H1 (cell line): ENCODE measurements around the gene ACE. TPM values are rescaled to one million over a fixed set of nuclear protein-coding genes. Genes with fewer than 3 reads are reported as not detected.

ENCODE experiments used
- CTCF ChIA-PET: fragments of 300-600 bp; sonication (Branson Sonifier 250); formaldehyde crosslinking; loops from one replicate; lab custom pipeline; 2021; ENCODE audit not compliant: partially characterized antibody; lab: Charles Lee
- POLR2A ChIA-PET: fragments of 300-600 bp; sonication (Branson Sonifier 250); formaldehyde crosslinking; loops from one replicate; lab custom pipeline; 2021; ENCODE audit warnings: inconsistent platforms; ENCODE audit not compliant: partially characterized antibody; lab: Charles Lee
- DNase-seq, 2 experiments: peaks; one replicate each; pipeline versions ENCODE4 v3.0.0 to v3.0.0-alpha.2; 2010 to 2022; ENCODE audit warnings: low spot score in 2 of 2, low read depth in 1 of 2, mixed read lengths in 1 of 2
- FAIRE-seq: peaks from 2 replicates; lab custom pipeline; 2011; peaks lifted over from hg19 to GRCh38; lab: Jason Lieb, UNC
- H2AFZ ChIP-seq: 2 replicates; pipeline ENCODE4 v1.8.1; 2012; ENCODE audit warnings: low read length, inconsistent platforms
- H2AK5ac ChIP-seq: 2 replicates; pipeline ENCODE4 v1.6.1; 2013; ENCODE audit warnings: low read depth, low read length
- H2BK120ac ChIP-seq: replicated peaks from 2 replicates; pipeline ENCODE3; 2013; ENCODE audit warnings: low read depth, low read length, inconsistent platforms
- H2BK12ac ChIP-seq: 2 replicates; pipeline ENCODE4 v1.6.1; 2013; ENCODE audit warnings: low read depth, low read length
- H2BK15ac ChIP-seq: 2 replicates; pipeline ENCODE4 v1.6.1; 2013; ENCODE audit warnings: low read length
- H2BK20ac ChIP-seq: 2 replicates; pipeline ENCODE4 v1.6.1; 2013; ENCODE audit warnings: low read length
- H2BK5ac ChIP-seq: 2 replicates; pipeline ENCODE4 v1.6.1; 2013; ENCODE audit warnings: low read depth, low read length
- H3K14ac ChIP-seq: 2 replicates; pipeline ENCODE4 v1.6.1; 2013; ENCODE audit warnings: inconsistent platforms; ENCODE audit not compliant: insufficient read length
- H3K18ac ChIP-seq: 2 replicates; pipeline ENCODE4 v1.6.1; 2013; ENCODE audit warnings: low read length; ENCODE audit errors: extremely low read depth
- H3K23ac ChIP-seq: 2 replicates; pipeline ENCODE4 v1.6.1; 2013; ENCODE audit warnings: inconsistent platforms; ENCODE audit not compliant: insufficient read length
- H3K23me2 ChIP-seq: 2 replicates; pipeline ENCODE4 v1.6.1; 2013; ENCODE audit warnings: low read depth, low read length
- H3K27ac ChIP-seq: 2 replicates; pipeline ENCODE4 v1.6.1; 2011; ENCODE audit warnings: low read depth, low read length, inconsistent platforms
- H3K27me3 ChIP-seq, 4 experiments: replicated peaks in 1 of 4; 1 replicate in 1 of 4; 2 replicates in 3 of 4; pipeline versions ENCODE4 v1.6.1 to v1.8.1; 2011 to 2013; ENCODE audit warnings: low read length in 3 of 4, mild to moderate bottlenecking in 3 of 4, inconsistent platforms in 2 of 4, mixed read lengths in 2 of 4, moderate library complexity in 1 of 4; ENCODE audit not compliant: control insufficient read depth in 3 of 4, insufficient read depth in 3 of 4; ENCODE audit errors: extremely low read depth in 1 of 4
- H3K36me3 ChIP-seq, 4 experiments: 2 replicates each; pipeline versions ENCODE4 v1.6.1 to v1.8.1; 2011 to 2013; ENCODE audit warnings: mild to moderate bottlenecking in 4 of 4, low read length in 3 of 4, moderate library complexity in 2 of 4, control low read depth in 1 of 4, inconsistent platforms in 1 of 4; ENCODE audit not compliant: insufficient read depth in 4 of 4, control insufficient read depth in 2 of 4
- H3K4ac ChIP-seq: replicated peaks from 2 replicates; pipeline ENCODE3; 2013; ENCODE audit warnings: low read length, low read depth, mixed read lengths, inconsistent platforms; ENCODE audit not compliant: insufficient read length
- H3K4me1 ChIP-seq, 4 experiments: replicated peaks in 1 of 4; 1 replicate in 1 of 4; 2 replicates in 3 of 4; pipeline versions ENCODE4 v1.6.1 to v1.8.1; 2011 to 2013; ENCODE audit warnings: low read length in 3 of 4, inconsistent platforms in 2 of 4, mixed read lengths in 1 of 4; ENCODE audit not compliant: insufficient read depth in 4 of 4, control insufficient read depth in 3 of 4
- H3K4me2 ChIP-seq, 2 experiments: 2 replicates each; pipeline versions ENCODE4 v1.6.1 to v1.8.1; 2011 to 2013; ENCODE audit warnings: low read depth in 2 of 2, low read length in 2 of 2, control low read depth in 1 of 2, inconsistent platforms in 1 of 2, mild to moderate bottlenecking in 1 of 2; ENCODE audit not compliant: insufficient read depth in 1 of 2
- H3K4me3 ChIP-seq, 4 experiments: fragments of 200-600, 300-600 bp in 1 of 4; sonication (generic), shearing (Covaris generic), sonication (Bioruptor Twin) in 1 of 4; 2 replicates each; pipeline versions ENCODE4 v1.5.1 to v1.8.1; 2011 to 2016; ENCODE audit warnings: low read length in 4 of 4, low read depth in 3 of 4, control low read depth in 2 of 4, inconsistent platforms in 2 of 4, mild to moderate bottlenecking in 2 of 4, mixed read lengths in 1 of 4, moderate library complexity in 1 of 4; ENCODE audit not compliant: insufficient read depth in 2 of 4; ENCODE audit errors: extremely low read depth in 1 of 4
- H3K56ac ChIP-seq: replicated peaks from 2 replicates; pipeline ENCODE3; 2013; ENCODE audit warnings: low read depth, mild to moderate bottlenecking, mixed read lengths, low read length, inconsistent platforms; ENCODE audit not compliant: insufficient read length
- H3K79me1 ChIP-seq: 2 replicates; pipeline ENCODE4 v1.6.1; 2013; ENCODE audit warnings: low read depth, low read length, control low read depth
- H3K79me2 ChIP-seq, 2 experiments: 2 replicates each; pipeline versions ENCODE4 v1.6.1 to v1.8.1; 2012 to 2013; ENCODE audit warnings: low read length in 2 of 2, mild to moderate bottlenecking in 2 of 2, inconsistent platforms in 1 of 2; ENCODE audit not compliant: insufficient read depth in 2 of 2, control insufficient read depth in 1 of 2
- H3K9ac ChIP-seq, 4 experiments: replicated peaks in 1 of 4; 1 replicate in 1 of 4; 2 replicates in 3 of 4; pipeline versions ENCODE4 v1.6.1 to v1.8.1; 2011 to 2013; ENCODE audit warnings: low read depth in 3 of 4, low read length in 3 of 4, control low read depth in 2 of 4, mild to moderate bottlenecking in 2 of 4, moderate library complexity in 2 of 4, inconsistent platforms in 1 of 4; ENCODE audit errors: extremely low read depth in 1 of 4
- H3K9me3 ChIP-seq, 2 experiments: 2 replicates each; pipeline versions ENCODE4 v1.6.1 to v1.8.1; 2012 to 2013; ENCODE audit warnings: mild to moderate bottlenecking in 2 of 2, moderate library complexity in 2 of 2, control low read depth in 1 of 2, inconsistent platforms in 1 of 2, low read depth in 1 of 2, low read length in 1 of 2, mixed read lengths in 1 of 2; ENCODE audit not compliant: insufficient read depth in 2 of 2
- H4K20me1 ChIP-seq, 2 experiments: replicated peaks in 1 of 2; 2 replicates each; pipeline versions ENCODE3 to v1.8.1; 2011 to 2013; ENCODE audit warnings: inconsistent platforms in 2 of 2, low read length in 2 of 2, mild to moderate bottlenecking in 1 of 2; ENCODE audit not compliant: insufficient read depth in 2 of 2, control insufficient read depth in 1 of 2
- H4K5ac ChIP-seq: 2 replicates; pipeline ENCODE4 v1.6.1; 2013; ENCODE audit warnings: low read length, low read depth, mixed read lengths, inconsistent platforms; ENCODE audit not compliant: insufficient read length
- H4K8ac ChIP-seq: 2 replicates; pipeline ENCODE4 v1.8.0; 2013; ENCODE audit warnings: mild to moderate bottlenecking, moderate library complexity, low read length, inconsistent platforms; ENCODE audit not compliant: insufficient read depth; ENCODE audit errors: extremely low read depth
- H4K91ac ChIP-seq: replicated peaks from 2 replicates; pipeline ENCODE3; 2013; ENCODE audit warnings: low read length, mixed read lengths, inconsistent platforms; ENCODE audit not compliant: insufficient read length
- GTF2F1 ChIP-seq: IDR thresholded peaks from 2 replicates; pipeline ENCODE4 v1.6.1; 2012; ENCODE audit warnings: low read depth, low read length, improper control_type of control experiment, borderline replicate concordance
- JUN ChIP-seq: IDR thresholded peaks from 2 replicates; pipeline ENCODE4 v1.6.1; 2011; ENCODE audit warnings: low read depth, mild to moderate bottlenecking, improper control_type of control experiment, low read length
- JUND ChIP-seq: IDR thresholded peaks from 2 replicates; pipeline ENCODE4 v1.6.1; 2011; ENCODE audit warnings: mild to moderate bottlenecking, improper control_type of control experiment, low read length
- POLR2AphosphoS5 ChIP-seq: IDR thresholded peaks from 2 replicates; pipeline ENCODE4 v1.6.1; 2011; ENCODE audit warnings: low read depth, low read length
- RFX5 ChIP-seq: IDR thresholded peaks from 2 replicates; pipeline ENCODE4 v1.6.1; 2011; ENCODE audit warnings: low read depth, low read length, improper control_type of control experiment, borderline replicate concordance
- SIN3A ChIP-seq, 2 experiments: IDR thresholded peaks in 1 of 2; conservative IDR thresholded peaks in 1 of 2; 2 replicates each; pipeline ENCODE4 v1.6.1; 2011 to 2012; ENCODE audit warnings: low read length in 2 of 2, improper control_type of control experiment in 1 of 2, low read depth in 1 of 2, mild to moderate bottlenecking in 1 of 2
- SIX5 ChIP-seq: IDR thresholded peaks from 2 replicates; pipeline ENCODE4 v1.6.1; 2011; ENCODE audit warnings: mild to moderate bottlenecking, low read depth, low read length
- SRF ChIP-seq: IDR thresholded peaks from 2 replicates; pipeline ENCODE4 v1.6.1; 2011; ENCODE audit warnings: mild to moderate bottlenecking, low read depth, low read length, moderate library complexity
- SUZ12 ChIP-seq: fragments of 200-600 bp; sonication (generic); IDR thresholded peaks from 2 replicates; pipeline ENCODE4 v1.6.1; 2012; ENCODE audit warnings: mild to moderate bottlenecking, inconsistent platforms, low read length, moderate library complexity, mixed read lengths
- TAF1 ChIP-seq: IDR thresholded peaks from 2 replicates; pipeline ENCODE4 v1.6.1; 2011; ENCODE audit warnings: mild to moderate bottlenecking, low read depth, low read length
- TAF7 ChIP-seq: optimal IDR thresholded peaks from 2 replicates; pipeline ENCODE3; 2011; ENCODE audit warnings: low read depth, mild to moderate bottlenecking, inconsistent platforms, low read length, moderate library complexity, borderline replicate concordance
- TBP ChIP-seq: IDR thresholded peaks from 2 replicates; pipeline ENCODE4 v1.6.1; 2011; ENCODE audit warnings: low read depth, low read length, improper control_type of control experiment
- WGBS, 2 experiments: shearing (Covaris generic) in 1 of 2; methylation state at CpG; one replicate each; pipeline versions ENCODE4 v1.1.6 to v1.1.7; 2013 to 2015; ENCODE audit warnings: low lambda C conversion rate in 2 of 2, mixed read lengths in 2 of 2, inconsistent platforms in 1 of 2, low coverage in 1 of 2, missing lambda C conversion rate in 1 of 2; ENCODE audit not compliant: insufficient replicate concordance in 2 of 2, insufficient coverage in 1 of 2, insufficient read length in 1 of 2; ENCODE audit errors: extremely low coverage in 1 of 2, missing lambda C conversion rate in 1 of 2; 5-methylcytosine and 5-hydroxymethylcytosine counted together
- polyA plus RNA-seq, 7 experiments: library from polyadenylated mRNA; depleted of rRNA in 3 of 7; stranded (reverse) in 5 of 7; unstranded in 2 of 7; fragments of >200 nt in 5 of 7; fragments of 200-250 nt in 2 of 7; gene quantifications; 1 replicate in 5 of 7; 2 replicates in 1 of 7; 4 replicates in 1 of 7; pipeline versions ENCODE4 v1.2.1 to v1.2.3, GENCODE V29; 2011 to 2013; ENCODE audit warnings: missing spikeins in 2 of 7, mixed read lengths in 2 of 7
- total RNA-seq: library from RNA; stranded (reverse); fragmentation: NEBNext Ultra II Directional; extraction: Animal tissue kit (Norgen Biotek cat#: 25700); gene quantifications from 2 replicates; pipeline ENCODE4 v1.2.1, GENCODE V29; 2021
- TF ChIP-seq, protein P1 (sequence below): IDR thresholded peaks from 2 replicates; pipeline ENCODE4 v1.6.1; 2012; ENCODE audit warnings: low read length, inconsistent platforms

ACE gene
- total and polyA plus RNA-seq, 2 of the 8 experiments (the other 6 are each of a cell fraction or from before 2014, with no cell fraction given): 2.5 to 5.5 TPM

DNA sequence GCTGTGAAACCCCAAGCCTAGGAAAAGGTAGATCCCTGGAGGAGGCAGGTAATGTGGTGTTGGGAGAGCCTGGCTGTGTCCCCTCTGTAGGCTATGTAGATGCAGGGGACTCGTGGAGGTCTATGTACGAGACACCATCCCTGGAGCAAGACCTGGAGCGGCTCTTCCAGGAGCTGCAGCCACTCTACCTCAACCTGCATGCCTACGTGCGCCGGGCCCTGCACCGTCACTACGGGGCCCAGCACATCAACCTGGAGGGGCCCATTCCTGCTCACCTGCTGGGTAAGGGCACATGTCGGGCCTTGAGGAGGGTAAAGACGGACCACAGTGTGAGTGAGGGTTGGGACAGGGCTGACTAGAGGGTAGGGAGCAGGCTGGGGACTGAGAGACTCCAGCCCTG is 12.0 kb downstream of the ACE start:
- POLR2A ChIA-PET: no interaction called here
- Histone ChIP-seq H3K27me3 (peaks cover 0 to 4% (median 0%) of the 10 kb centered on the region in 4 experiments; a peak in 1 of 7 replicates), H3K79me1 (no peaks in the 10 kb centered on the region), H2BK15ac (no peak overlapping the region), H3K14ac (no peak overlapping the region), H3K18ac (no peak overlapping the region), H4K5ac (no peak overlapping the region), H3K27ac (no peak overlapping the region), H4K8ac (no peak overlapping the region), H3K56ac (no peak overlapping the region), H2BK120ac (no peak overlapping the region), H2BK5ac (no peak overlapping the region), H3K4me3 (no peak overlapping the region), H2BK20ac (no peak overlapping the region), H4K20me1 (no peaks in the 10 kb centered on the region), H3K9ac (no peak overlapping the region), H2BK12ac (no peak overlapping the region), H3K9me3 (no peaks in the 10 kb centered on the region), H3K4me2 (no peak overlapping the region), H3K23me2 (no peaks in the 10 kb centered on the region), H3K4ac (no peak overlapping the region), H3K36me3 (no peaks in the 10 kb centered on the region), H2AFZ (no peak overlapping the region), H4K91ac (no peak overlapping the region), H2AK5ac (no peak overlapping the region), H3K23ac (no peak overlapping the region), H3K79me2 (no peaks in the 10 kb centered on the region), H3K4me1 (peaks cover 0 to 3% (median 0%) of the 10 kb centered on the region in 4 experiments; a peak in 1 of 7 replicates)
- DNase-seq (no peak), FAIRE-seq (no peak)
- CTCF ChIA-PET: interaction anchor here (0.6 to 7.2 kb wide), 13 partner anchors 9 to 63 kb away, joined by 3 to 66 read pairs (median 5); partner anchors contain the start of gene ACE
- WGBS, 2 experiments: 91% methylated on average over 10 of the region's 10 CpGs; no CpG with 5 or more reads in 1 of the 2 experiments
- no peak for TF ChIP-seq JUND
- TF ChIP-seq SIN3A (conservative IDR thresholded peaks at IDR 0.05 in 1 of 2, IDR thresholded peaks at IDR 0.05 in 1 of 2; ENCODE audit: low read depth in 1 of 2, low read length in 2 of 2): no peak
- TF ChIP-seq POLR2AphosphoS5: no peak
- no peak for TF ChIP-seq RFX5
- no peak for TF ChIP-seq SRF
- TF ChIP-seq JUN: no peak
- no peak for TF ChIP-seq TAF7
- no peak for TF ChIP-seq TBP
- no peak for TF ChIP-seq SUZ12
- TF ChIP-seq SIX5: no peak
- no peak for TF ChIP-seq GTF2F1
- no peak for TF ChIP-seq TAF1
- TF ChIP-seq, protein P1, sequence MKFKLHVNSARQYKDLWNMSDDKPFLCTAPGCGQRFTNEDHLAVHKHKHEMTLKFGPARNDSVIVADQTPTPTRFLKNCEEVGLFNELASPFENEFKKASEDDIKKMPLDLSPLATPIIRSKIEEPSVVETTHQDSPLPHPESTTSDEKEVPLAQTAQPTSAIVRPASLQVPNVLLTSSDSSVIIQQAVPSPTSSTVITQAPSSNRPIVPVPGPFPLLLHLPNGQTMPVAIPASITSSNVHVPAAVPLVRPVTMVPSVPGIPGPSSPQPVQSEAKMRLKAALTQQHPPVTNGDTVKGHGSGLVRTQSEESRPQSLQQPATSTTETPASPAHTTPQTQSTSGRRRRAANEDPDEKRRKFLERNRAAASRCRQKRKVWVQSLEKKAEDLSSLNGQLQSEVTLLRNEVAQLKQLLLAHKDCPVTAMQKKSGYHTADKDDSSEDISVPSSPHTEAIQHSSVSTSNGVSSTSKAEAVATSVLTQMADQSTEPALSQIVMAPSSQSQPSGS: no peak
